T47D (cell line): Measurements from ENCODE around the gene FRY.

Experiments
- DNase-seq, 2 experiments: peaks; one replicate each; pipeline versions ENCODE4 v3.0.0 to v3.0.0-alpha.2; 2011 to 2012; ENCODE audit warnings: low read depth in 1 of 2, low spot score in 1 of 2
- JUND ChIP-seq: IDR thresholded peaks from 2 replicates; pipeline ENCODE4 v1.6.1; 2012; ENCODE audit warnings: low read depth
- in situ Hi-C: cut with HindIII; loops from 2 replicates; pipeline ENCODE4 v1.10.0; 2016; ENCODE audit warnings: low sequenced_read_pairs, low pct_unique_long_range_greater_than_20kb

FRY gene

GRCh38 chr13:32038343-32038742 is 6.8 kb downstream of the FRY start:
- in situ Hi-C loops = no loop called here
- DNase-seq = no peak
- TF ChIP-seq JUND = no peak

DNA sequence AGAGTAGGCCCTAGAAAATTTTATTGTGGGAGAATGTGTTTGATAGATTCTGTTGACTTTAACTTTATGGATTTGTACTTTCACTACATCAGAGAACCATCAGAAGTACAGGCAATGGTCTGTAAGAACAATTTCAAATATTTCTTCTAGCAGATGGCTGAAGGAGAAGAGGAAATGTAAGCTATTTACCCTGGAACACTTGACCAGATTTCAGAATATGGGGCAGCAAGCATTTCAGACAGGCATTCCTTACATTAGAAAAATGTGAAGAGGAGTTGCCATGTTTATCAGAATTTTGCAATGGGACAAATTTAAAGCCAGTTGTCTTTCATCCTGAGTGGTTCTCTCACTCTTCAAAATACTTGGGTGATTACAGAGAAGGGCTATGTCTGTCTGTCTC is 7.5 kb downstream of the FRY start:
- no peak for DNase-seq
- no peak for TF ChIP-seq JUND
- in situ Hi-C loops = no loop called here

GRCh38 chr13:32039528-32039927 is 8.0 kb downstream of the FRY start:
- DNase-seq = no peak
- TF ChIP-seq JUND = no peak
- in situ Hi-C loops = no loop called here

DNA sequence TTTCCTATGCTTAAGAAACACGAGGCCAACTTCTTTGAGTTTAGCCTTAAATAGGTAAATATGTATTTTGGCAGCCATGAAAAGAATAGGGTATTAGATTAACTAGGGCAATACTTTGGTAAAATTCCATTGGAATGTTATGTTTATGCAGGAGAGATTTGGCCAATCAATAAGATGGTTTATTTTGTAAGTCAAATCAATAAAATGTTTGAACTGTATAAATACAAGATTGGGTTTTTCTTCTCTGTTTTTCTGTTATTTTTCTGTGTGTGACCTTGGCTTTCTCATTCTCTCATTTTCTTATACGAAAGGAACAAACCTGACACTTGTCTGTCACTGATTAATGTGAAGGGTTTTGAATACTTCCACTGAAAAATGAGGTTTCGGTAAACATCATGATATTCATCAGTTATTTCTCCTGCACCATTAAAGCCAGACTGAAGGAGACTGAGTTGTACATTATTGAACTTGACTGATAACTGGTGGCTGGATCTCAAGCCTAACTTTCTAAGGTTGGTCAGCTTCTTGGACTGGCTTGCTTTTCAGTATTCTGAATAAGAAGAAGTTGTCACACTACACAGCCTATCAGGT is 8.6 kb downstream of the FRY start:
- DNase-seq = no peak
- TF ChIP-seq JUND = no peak
- in situ Hi-C loops = no loop called here

- in situ Hi-C loops = no loop called here
- no peak for DNase-seq
- no peak for TF ChIP-seq JUND
Observed at GRCh38 chr13:32040689-32041088, 9.1 kb downstream of the FRY start.

DNA sequence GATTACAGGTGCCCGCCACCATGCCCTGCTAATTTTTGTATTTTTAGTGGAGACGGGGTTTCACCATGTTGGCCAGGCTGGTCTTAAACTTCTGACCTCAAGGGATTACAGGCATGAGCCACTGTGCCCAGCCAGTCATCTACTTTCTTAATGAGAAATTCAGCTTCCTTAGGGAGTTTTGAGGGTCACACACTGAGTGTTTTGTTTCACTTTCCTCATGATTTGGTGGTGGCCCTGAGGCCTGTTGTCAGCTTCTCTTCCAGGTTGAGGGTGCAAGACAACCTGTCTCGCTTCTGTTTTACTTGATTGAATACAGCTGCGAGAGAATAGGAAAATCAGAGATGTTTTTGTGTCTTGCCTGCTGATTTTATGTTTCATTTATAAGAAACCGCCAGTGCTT is 9.9 kb downstream of the FRY start:
- TF ChIP-seq JUND = no peak
- DNase-seq = no peak
- in situ Hi-C loops = no loop called here

- in situ Hi-C loops = no loop called here
- TF ChIP-seq JUND = no peak
- no peak for DNase-seq
Observed at GRCh38 chr13:32042551-32042950, 11.0 kb downstream of the FRY start.

- in situ Hi-C loops = no loop called here
Observed at GRCh38 chr13:32044446-32044845, 12.9 kb downstream of the FRY start.

GRCh38 chr13:32045537-32045936 is 14.0 kb downstream of the FRY start:
- no peak for TF ChIP-seq JUND
- in situ Hi-C loops = no loop called here
- no peak for DNase-seq

More at GRCh38 chr13:32044446-32044845, 12.9 kb downstream of the FRY start:
- TF ChIP-seq JUND = no peak
- DNase-seq = no peak

DNA sequence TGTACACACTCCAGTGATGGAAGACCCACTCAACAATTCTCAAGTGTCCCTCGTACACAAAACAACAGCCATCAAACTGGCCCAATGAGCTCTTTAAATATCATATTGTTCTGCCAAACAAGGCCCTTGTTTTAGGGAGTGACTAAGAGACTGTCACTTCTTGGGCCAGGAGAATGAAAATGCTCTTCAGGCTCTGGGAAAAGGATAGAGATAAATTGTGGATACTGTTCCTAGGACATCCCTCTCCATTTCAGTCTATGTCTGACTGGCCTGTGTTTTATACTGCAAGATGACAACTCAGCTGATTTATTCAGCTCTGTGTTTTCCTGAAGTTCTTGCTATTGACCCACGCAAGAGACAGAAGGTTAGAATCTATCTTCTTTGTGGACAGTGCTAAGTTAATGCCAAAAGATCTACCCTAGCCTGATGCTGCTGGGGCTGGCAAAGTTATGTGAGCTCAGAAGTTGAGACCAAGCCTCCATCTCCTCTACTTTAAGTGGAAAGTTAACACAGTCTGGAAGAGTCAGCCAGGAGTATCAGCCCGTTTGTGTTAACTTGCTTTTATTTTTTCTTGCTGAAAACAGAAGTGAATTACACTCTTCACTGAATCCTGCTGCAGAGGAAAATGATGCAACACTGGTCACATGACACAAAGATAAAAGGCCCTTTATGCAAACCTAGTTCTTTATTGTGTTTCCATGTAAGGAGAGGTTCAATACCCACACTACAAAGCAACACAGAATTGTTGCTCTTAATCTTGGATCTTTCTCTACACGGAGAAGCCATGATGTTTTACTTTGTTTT is 14.6 kb downstream of the FRY start:
- no peak for TF ChIP-seq JUND
- in situ Hi-C loops = no loop called here
- DNase-seq = no peak

DNA sequence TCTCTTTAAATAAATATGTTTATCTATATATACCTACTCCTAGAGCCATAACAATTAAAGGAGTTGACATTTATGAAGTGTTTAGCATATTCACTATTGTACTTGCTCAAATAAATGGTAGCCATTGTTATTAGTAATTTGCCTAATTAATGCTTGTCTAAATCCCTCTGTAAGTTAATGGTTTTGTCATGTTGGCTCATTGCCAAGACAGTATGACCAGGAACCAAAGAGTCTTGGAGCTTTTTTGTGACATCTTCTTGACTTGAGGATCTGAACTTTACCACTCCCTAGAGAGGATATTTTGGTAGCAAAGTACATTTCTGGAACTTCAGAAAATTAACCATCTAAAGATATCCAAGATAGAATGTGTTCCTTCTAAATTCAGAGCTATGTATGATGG is 15.5 kb downstream of the FRY start:
- DNase-seq = no peak
- in situ Hi-C loops = no loop called here
- TF ChIP-seq JUND = no peak

- TF ChIP-seq JUND = no peak
- no peak for DNase-seq
- in situ Hi-C loops = no loop called here
Observed at GRCh38 chr13:32047793-32048192, 16.2 kb downstream of the FRY start.

DNA sequence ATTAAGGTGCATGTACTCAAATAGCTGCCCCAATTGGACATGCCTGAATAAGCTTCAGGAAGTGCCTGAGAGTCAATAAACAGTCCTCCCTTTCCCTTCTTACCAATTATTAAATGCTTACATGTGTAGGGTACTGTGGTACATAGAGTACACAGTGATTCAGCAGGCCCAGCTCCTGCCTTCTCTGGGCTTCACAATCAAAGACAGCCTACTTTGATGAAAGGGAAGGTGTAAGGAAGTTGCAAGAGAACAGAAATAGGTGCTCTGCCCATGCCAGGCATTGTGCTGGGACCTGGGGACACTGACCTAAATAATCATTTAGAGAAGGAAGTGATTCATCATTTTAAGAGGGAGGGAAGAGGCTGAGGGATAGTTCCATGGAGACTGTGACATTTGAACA is 17.2 kb downstream of the FRY start:
- no peak for TF ChIP-seq JUND
- in situ Hi-C loops = no loop called here
- DNase-seq = no peak
